GM12891 (cell line): Measurements from ENCODE around the gene IQCE.

Experiments
- PAX5 ChIP-seq: IDR thresholded peaks from 2 replicates; pipeline ENCODE4 v1.6.1; 2011; ENCODE audit warnings: low read length, moderate library complexity, mild to moderate bottlenecking; ENCODE audit not compliant: insufficient read depth, severe bottlenecking
- POLR2A ChIP-seq: IDR thresholded peaks from 2 replicates; pipeline ENCODE4 v1.6.1; 2011; ENCODE audit warnings: low read depth, low read length, control low read depth
- POLR2AphosphoS5 ChIP-seq: IDR thresholded peaks from 2 replicates; pipeline ENCODE4 v1.6.1; 2011; ENCODE audit warnings: low read depth, low read length, control low read depth
- POU2F2 ChIP-seq: IDR thresholded peaks from 2 replicates; pipeline ENCODE4 v1.6.1; 2011; ENCODE audit warnings: low read depth, mild to moderate bottlenecking, control low read depth, low read length, moderate library complexity
- SPI1 ChIP-seq: IDR thresholded peaks from 2 replicates; pipeline ENCODE4 v1.6.1; 2011; ENCODE audit warnings: low read depth, low read length, control low read depth
- TAF1 ChIP-seq: IDR thresholded peaks from 2 replicates; pipeline ENCODE4 v1.6.1; 2011; ENCODE audit warnings: low read depth, low read length, control low read depth

- TF ChIP-seq POLR2A (no peak), TAF1 (no peak), POLR2AphosphoS5 (no peak), POU2F2 (no peak), SPI1 (no peak), PAX5 (no peak)
Observed at GRCh38 chr7:2540133-2540532, 18.6 kb upstream of the IQCE start.
